Left lung (tissue), 10 donors: ENCODE measurements around the gene QRSL1. TPM values are rescaled to one million over a fixed set of nuclear protein-coding genes. Genes with fewer than 3 reads are reported as not detected.

ENCODE experiments used
- ATAC-seq: fragments of 200-7000 bp; cut with Tn5 transposase; one replicate; pipeline ENCODE4 v1.9.1; 2020; ENCODE audit warnings: moderate library complexity
- DNase-seq, 4 donors: peaks; one replicate each; pipeline ENCODE4 v3.0.0-alpha.2; 2013 to 2020
- H3K27ac ChIP-seq, 2 donors: fragments of 200-600 bp; sonication (generic) in 1 of 2; one replicate each; pipeline versions ENCODE4 v1.5.0 to v1.8.0; 2020 to 2021
- H3K27me3 ChIP-seq, 2 donors: fragments of 200-600 bp; sonication (generic) in 1 of 2; one replicate each; pipeline versions ENCODE4 v1.5.0 to v1.8.0; 2020 to 2021
- H3K36me3 ChIP-seq, 2 donors: fragments of 200-600 bp; sonication (generic) in 1 of 2; one replicate each; pipeline versions ENCODE4 v1.5.0 to v1.8.0; 2020 to 2021
- H3K4me1 ChIP-seq, 2 donors: fragments of 200-600 bp; one replicate each; pipeline ENCODE4 v1.8.0; 2021
- H3K4me3 ChIP-seq, 2 donors: fragments of 200-600 bp; sonication (generic) in 1 of 2; one replicate each; pipeline versions ENCODE4 v1.5.0 to v1.8.0; 2020 to 2021; ENCODE audit warnings: mild to moderate bottlenecking in 1 of 2
- H3K9me3 ChIP-seq, 2 donors: fragments of 200-600 bp; sonication (generic) in 1 of 2; one replicate each; pipeline versions ENCODE4 v1.5.0 to v1.8.0; 2020 to 2021
- CTCF ChIP-seq, 2 donors: fragments of 200-600 bp; sonication (generic) in 1 of 2; IDR thresholded peaks; one replicate each; pipeline versions ENCODE4 v1.5.0 to v1.8.0; 2021; ENCODE audit warnings: antibody characterized with exemption in 2 of 2
- intact Hi-C, 2 donors: fragments of 100-400 bp; cut with DNase I; formaldehyde crosslinking; loops; one replicate each; pipeline versions ENCODE4 v1.11.2 to v1.14.2; 2022
- polyA plus RNA-seq, 6 donors: library from polyadenylated mRNA; unstranded; fragments of 120-200 nt; gene quantifications; one replicate each; pipeline ENCODE4 v1.2.1, GENCODE V29; 2013; ENCODE audit not compliant: insufficient read length in 6 of 6
- total RNA-seq, 2 donors: library from RNA; stranded (reverse); fragmentation: NEBNext Ultra II Directional; extraction: Animal tissue kit (Norgen Biotek cat#: 25700); gene quantifications; one replicate each; pipeline ENCODE4 v1.2.1, GENCODE V29; 2021
- donor health status: DM: no; HTN: yes; CAD: no.
- donor health status: DM: no; HTN: no; CAD: no.

QRSL1 gene
- total and polyA plus RNA-seq, 8 donors, result 9.7 to 18.6 (median 16.3) TPM

- no peak for TF ChIP-seq CTCF (IDR thresholded peaks at IDR 0.05)
- Histone ChIP-seq H3K27me3 (no peaks in the 10 kb centered on the region), H3K4me3 (no peak overlapping the region), H3K4me1 (no peaks in the 10 kb centered on the region), H3K36me3 (peaks cover 0 to 9% of the 10 kb centered on the region in 2 donors), H3K9me3 (no peaks in the 10 kb centered on the region), H3K27ac (no peak overlapping the region)
- ATAC-seq (peak; percentile 33), DNase-seq (peak in 1 of 4 donors; percentile 30)
- intact Hi-C loops, result loop anchor here in 1 of 2 donors (5.0 kb wide), 1 partner anchor 368 kb away; no protein-coding TSS in a partner anchor
Observed at GRCh38 chr6:106609699-106610098, 19.7 kb upstream of the QRSL1 start.

- ATAC-seq (no peak), DNase-seq (no peak)
- Histone ChIP-seq H3K36me3 (peaks cover 0 to 9% of the 10 kb centered on the region in 2 donors), H3K27ac (no peak overlapping the region), H3K4me3 (no peak overlapping the region), H3K4me1 (no peaks in the 10 kb centered on the region), H3K9me3 (no peaks in the 10 kb centered on the region), H3K27me3 (no peaks in the 10 kb centered on the region)
- intact Hi-C loops, result no loop called here
- TF ChIP-seq CTCF (IDR thresholded peaks at IDR 0.05), result no peak
Observed at GRCh38 chr6:106611030-106611429, 18.3 kb upstream of the QRSL1 start.

DNA sequence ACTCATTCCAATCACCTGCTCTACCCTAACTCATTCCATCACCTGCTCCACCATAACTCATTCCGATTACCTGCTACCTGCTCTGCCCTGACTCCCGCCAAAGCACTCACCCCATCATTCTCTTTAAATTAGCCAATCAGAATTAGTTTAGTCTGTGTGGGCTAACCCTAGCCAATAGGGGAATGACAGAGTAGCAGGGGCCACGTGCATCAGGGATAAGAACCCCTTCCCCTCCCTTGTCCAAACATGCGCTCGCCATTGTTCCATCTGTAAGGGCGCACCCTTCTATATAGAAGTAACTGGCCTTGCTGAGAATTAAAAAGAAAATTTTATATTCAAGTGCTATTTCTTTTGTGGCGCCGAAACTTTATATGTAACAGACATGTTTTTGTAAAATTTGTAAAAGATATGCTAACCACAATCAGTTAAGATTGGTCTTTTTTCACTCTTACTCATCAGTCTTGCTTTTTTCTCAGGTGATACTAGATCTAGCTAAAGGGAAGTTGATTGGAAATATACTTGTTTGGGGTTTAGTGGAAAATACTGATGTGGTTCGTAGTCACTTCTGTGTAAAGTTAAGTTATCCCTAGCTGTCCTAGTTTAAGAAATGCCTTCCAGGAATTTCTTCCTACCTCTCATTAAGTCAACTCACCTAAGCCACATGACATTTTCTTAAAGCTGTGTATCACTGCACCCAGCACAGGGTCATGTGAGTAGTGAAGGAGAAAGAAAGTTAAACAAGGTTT is 16.5 kb upstream of the QRSL1 start:
- no peaks in the 10 kb centered on the region for H3K4me1 ChIP-seq
- no peaks in the 10 kb centered on the region for H3K9me3 ChIP-seq
- no peak for TF ChIP-seq CTCF (IDR thresholded peaks at IDR 0.05)
- no peak overlapping the region for H3K4me3 ChIP-seq
- ATAC-seq, result no peak
- DNase-seq, result no peak
- intact Hi-C loops, result no loop called here
- H3K27ac ChIP-seq, result no peak overlapping the region
- no peaks in the 10 kb centered on the region for H3K27me3 ChIP-seq
- H3K36me3 ChIP-seq, result peaks cover 0 to 13% of the 10 kb centered on the region in 2 donors

DNA sequence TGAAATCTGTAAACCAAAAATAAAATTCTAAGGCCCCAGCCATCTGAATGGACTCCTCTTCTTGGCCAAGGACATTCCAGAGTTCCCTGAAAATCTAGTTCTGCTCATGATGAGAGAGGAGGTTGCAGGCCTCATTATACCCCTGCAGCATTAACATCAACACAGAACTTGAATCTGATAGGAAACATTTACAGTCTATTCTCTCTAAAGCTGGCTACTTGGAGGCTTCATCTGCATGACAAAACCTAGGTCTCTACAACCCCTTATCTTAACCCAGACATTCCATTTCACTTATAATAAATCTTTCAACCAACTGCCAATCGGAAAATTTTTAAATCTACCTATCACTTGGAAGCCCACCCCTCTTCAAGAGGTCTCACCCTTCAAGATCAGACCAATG is 15.8 kb upstream of the QRSL1 start:
- Histone ChIP-seq H3K27me3 (no peaks in the 10 kb centered on the region), H3K9me3 (no peaks in the 10 kb centered on the region), H3K27ac (no peak overlapping the region), H3K4me3 (no peak overlapping the region), H3K36me3 (peaks cover 0 to 16% of the 10 kb centered on the region in 2 donors), H3K4me1 (no peaks in the 10 kb centered on the region)
- intact Hi-C loops, result no loop called here
- DNase-seq (no peak), ATAC-seq (no peak)
- TF ChIP-seq CTCF (IDR thresholded peaks at IDR 0.05), result no peak

DNA sequence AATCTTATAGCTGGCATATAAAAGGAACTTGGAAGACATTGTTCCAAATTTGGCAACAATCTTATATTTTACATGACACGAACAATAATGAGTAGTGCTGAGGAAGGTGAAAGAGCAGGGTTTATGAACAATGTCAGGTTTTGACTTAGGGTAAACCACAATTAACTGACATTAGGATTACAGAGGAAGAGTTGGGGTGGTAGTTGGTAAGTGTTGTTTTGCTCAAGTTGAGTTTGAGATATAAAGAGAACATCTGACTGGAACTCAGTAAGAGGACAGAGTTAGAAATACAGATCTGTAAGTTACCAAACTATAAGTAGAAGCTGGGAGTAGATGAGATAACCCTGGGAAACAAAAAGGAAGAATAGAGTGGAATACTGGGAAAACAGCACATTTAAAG is 15.2 kb upstream of the QRSL1 start:
- Histone ChIP-seq H3K27ac (no peak overlapping the region), H3K27me3 (no peaks in the 10 kb centered on the region), H3K36me3 (peaks cover 0 to 18% of the 10 kb centered on the region in 2 donors), H3K4me3 (no peak overlapping the region), H3K9me3 (no peaks in the 10 kb centered on the region), H3K4me1 (no peaks in the 10 kb centered on the region)
- no peak for ATAC-seq
- no peak for DNase-seq
- intact Hi-C loops, result no loop called here
- no peak for TF ChIP-seq CTCF (IDR thresholded peaks at IDR 0.05)
